SK-N-MC (cell line): Measurements from ENCODE around the gene TBL1XR1.

Source experiments
- EZH2 ChIP-seq: fragments of 200-600 bp; sonication (generic); IDR thresholded peaks from one replicate; pipeline ENCODE4 v1.6.1; 2017; ENCODE audit warnings: antibody characterized with exemption
- POLR2AphosphoS5 ChIP-seq: IDR thresholded peaks from 2 replicates; pipeline ENCODE4 v1.6.1; 2012; ENCODE audit warnings: mild to moderate bottlenecking, low read depth, low read length, borderline replicate concordance

GRCh38 chr3:177208781-177209180 lies 11.5 kb upstream of the TBL1XR1 start:
- no peak for TF ChIP-seq POLR2AphosphoS5
- TF ChIP-seq EZH2 = no peak
